ENCODE measurements around the gene GJC1. TPM values are rescaled to one million over a fixed set of nuclear protein-coding genes. Genes with fewer than 3 reads are reported as not detected.

Gene GJC1
- total RNA-seq, 1 donor = not detected

- H3K9me3 ChIP-seq (ENCODE audit: low read depth, low read length) = no peaks in the 10 kb centered on the region
- H3K4me3 ChIP-seq (ENCODE audit: low read length) = no peak overlapping the region
- H3K27me3 ChIP-seq (ENCODE audit: insufficient read depth, low read length) = no peaks in the 10 kb centered on the region
- peaks cover 15% of the 10 kb centered on the region for H3K4me1 ChIP-seq (ENCODE audit: insufficient read depth, low read length)
Measured at GRCh38 chr17:44797802-44798201, 32.3 kb downstream of the GJC1 start.

DNA sequence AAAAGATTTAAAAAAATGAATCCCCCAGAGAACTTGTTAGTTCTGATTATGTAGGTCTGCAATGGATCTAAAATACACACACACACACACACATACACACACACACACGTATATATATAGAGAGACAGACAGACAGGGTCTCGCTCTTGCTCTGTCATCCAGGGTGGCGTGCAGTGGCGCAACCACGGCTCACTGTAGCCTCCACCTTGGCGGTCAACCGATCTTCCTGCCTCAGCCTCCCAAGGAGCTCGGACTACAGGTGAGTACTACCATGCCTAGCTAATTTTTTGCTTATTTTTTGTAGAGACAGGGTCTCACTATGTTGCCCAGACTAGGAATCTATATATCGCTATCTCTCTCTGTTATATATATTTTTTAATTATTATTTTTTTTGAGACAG lies 33.4 kb downstream of the GJC1 start:
- Histone ChIP-seq H3K4me1 (ENCODE audit: insufficient read depth, low read length) (peaks cover 15% of the 10 kb centered on the region), H3K9me3 (ENCODE audit: low read depth, low read length) (no peaks in the 10 kb centered on the region), H3K27me3 (ENCODE audit: insufficient read depth, low read length) (no peaks in the 10 kb centered on the region), H3K4me3 (ENCODE audit: low read length) (no peak overlapping the region)

DNA sequence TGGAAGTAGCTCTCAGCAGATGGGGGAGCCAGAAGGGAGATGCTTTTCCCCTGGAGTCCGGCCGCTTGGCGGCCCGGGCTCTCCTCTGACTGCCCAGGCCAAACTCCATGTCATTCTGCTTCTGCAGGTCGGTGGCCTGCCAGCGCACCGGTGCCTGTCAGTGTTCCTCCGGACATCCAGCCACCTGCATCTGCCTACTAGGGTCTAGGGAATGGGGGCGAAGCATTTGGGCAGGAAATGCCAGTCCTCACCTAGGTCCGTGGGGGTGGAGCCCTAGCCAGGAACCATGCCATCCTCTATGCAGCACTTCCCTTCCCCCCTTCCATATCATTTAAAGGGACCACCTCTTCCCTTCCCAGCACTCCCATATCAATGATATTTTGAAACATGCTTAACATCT lies 34.2 kb downstream of the GJC1 start:
- no peaks in the 10 kb centered on the region for H3K27me3 ChIP-seq (ENCODE audit: insufficient read depth, low read length)
- peaks cover 15% of the 10 kb centered on the region for H3K4me1 ChIP-seq (ENCODE audit: insufficient read depth, low read length)
- no peak overlapping the region for H3K4me3 ChIP-seq (ENCODE audit: low read length)
- H3K9me3 ChIP-seq (ENCODE audit: low read depth, low read length) = no peaks in the 10 kb centered on the region

GRCh38 chr17:44795421-44795820 lies 34.7 kb downstream of the GJC1 start:
- H3K4me1 ChIP-seq (ENCODE audit: insufficient read depth, low read length) = peaks cover 15% of the 10 kb centered on the region
- no peak overlapping the region for H3K4me3 ChIP-seq (ENCODE audit: low read length)
- H3K9me3 ChIP-seq (ENCODE audit: low read depth, low read length) = no peaks in the 10 kb centered on the region
- no peaks in the 10 kb centered on the region for H3K27me3 ChIP-seq (ENCODE audit: insufficient read depth, low read length)

DNA sequence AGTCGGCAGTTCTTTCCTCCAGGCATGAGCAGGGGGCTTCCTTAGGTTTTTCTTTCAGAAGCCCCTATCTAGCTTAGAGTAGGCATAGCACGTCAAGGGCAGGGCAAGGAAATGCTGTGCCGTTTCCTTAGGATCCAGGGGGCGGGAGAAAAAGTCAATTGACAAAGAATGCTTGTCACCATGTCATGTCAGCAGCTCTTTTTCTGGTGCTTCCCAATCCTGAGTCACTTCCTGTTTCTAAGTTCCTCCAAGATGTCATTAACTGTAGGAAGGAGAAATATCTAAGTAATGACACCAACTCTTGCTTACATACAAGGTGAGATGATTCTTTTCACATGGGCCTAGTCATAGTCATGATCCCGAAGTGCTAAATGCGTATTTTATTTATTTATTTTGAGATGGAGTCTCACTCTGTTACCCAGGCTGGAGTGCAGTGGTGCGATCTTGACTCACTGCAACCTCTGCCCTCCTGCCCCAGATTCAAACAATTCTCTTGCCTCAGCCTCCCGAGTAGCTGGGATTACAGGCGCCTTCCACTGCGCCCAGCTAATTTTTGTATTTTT lies 35.2 kb downstream of the GJC1 start:
- no peaks in the 10 kb centered on the region for H3K9me3 ChIP-seq (ENCODE audit: low read depth, low read length)
- no peaks in the 10 kb centered on the region for H3K27me3 ChIP-seq (ENCODE audit: insufficient read depth, low read length)
- no peak overlapping the region for H3K4me3 ChIP-seq (ENCODE audit: low read length)
- H3K4me1 ChIP-seq (ENCODE audit: insufficient read depth, low read length) = peaks cover 15% of the 10 kb centered on the region

GRCh38 chr17:44793885-44794842 lies 35.9 kb downstream of the GJC1 start:
- Histone ChIP-seq H3K9me3 (ENCODE audit: low read depth, low read length) (no peaks in the 10 kb centered on the region), H3K4me1 (ENCODE audit: insufficient read depth, low read length) (peaks cover 15% of the 10 kb centered on the region), H3K4me3 (ENCODE audit: low read length) (no peak overlapping the region), H3K27me3 (ENCODE audit: insufficient read depth, low read length) (no peaks in the 10 kb centered on the region)

- Histone ChIP-seq H3K4me1 (ENCODE audit: insufficient read depth, low read length) (peaks cover 15% of the 10 kb centered on the region), H3K4me3 (ENCODE audit: low read length) (no peak overlapping the region), H3K9me3 (ENCODE audit: low read depth, low read length) (no peaks in the 10 kb centered on the region), H3K27me3 (ENCODE audit: insufficient read depth, low read length) (no peaks in the 10 kb centered on the region)
Measured at GRCh38 chr17:44792276-44792675, 37.8 kb downstream of the GJC1 start.

DNA sequence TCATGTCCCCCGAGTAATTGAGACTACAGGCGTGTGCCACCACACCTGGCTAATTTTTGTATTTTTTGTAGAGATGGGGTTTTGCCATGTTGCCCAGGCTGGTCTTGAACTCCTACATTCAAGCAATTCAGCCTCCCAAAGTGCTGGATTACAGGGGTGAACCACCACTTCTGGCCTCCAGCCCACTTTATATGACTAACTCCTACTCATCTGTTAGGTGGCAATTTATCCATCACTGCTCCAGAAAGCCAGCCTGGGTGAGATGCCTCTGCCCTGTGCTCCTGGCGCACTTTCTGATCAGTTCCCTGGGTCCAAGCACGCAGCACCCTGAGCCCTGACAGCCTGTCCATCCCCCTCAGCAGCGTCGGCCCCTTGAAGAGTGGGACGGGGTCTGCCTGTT lies 41.9 kb downstream of the GJC1 start:
- no peak overlapping the region for H3K4me3 ChIP-seq (ENCODE audit: low read length)
- no peaks in the 10 kb centered on the region for H3K9me3 ChIP-seq (ENCODE audit: low read depth, low read length)
- H3K27me3 ChIP-seq (ENCODE audit: insufficient read depth, low read length) = no peaks in the 10 kb centered on the region
- H3K4me1 ChIP-seq (ENCODE audit: insufficient read depth, low read length) = no peaks in the 10 kb centered on the region

DNA sequence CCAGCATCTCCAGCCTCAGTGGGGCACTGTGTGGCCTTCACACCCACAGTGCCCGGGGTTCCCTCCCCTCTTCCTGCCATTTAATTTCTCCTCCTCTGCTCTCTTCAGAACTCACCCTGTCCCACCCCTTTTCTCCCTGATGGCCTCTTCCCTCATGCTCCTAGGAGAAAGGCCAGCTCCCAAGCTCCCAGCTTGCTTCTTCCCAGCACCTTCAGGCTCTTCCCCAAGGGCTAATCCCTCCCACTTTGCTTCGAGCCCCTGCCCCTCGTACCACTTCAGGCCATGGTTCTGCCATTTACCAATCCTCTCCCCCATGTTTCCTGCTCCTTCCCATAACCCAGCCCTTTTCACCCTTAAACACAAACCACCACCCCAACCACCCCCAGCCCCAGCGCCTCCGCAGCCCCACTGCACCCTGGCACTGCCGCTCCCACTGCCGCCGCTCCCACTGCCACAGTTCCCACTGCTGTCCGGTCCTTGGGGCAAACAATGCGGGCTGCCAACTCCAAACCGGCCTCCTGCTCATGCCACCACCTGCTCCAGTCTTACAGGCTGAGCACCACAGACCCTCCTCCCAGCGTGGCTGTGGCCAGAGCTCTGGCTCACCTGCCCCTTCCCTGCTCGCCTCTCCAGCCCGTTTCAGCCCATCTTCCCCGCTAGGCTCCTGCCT lies 42.7 kb downstream of the GJC1 start:
- H3K4me1 ChIP-seq (ENCODE audit: insufficient read depth, low read length) = no peaks in the 10 kb centered on the region
- H3K4me3 ChIP-seq (ENCODE audit: low read length) = no peak overlapping the region
- no peaks in the 10 kb centered on the region for H3K9me3 ChIP-seq (ENCODE audit: low read depth, low read length)
- no peaks in the 10 kb centered on the region for H3K27me3 ChIP-seq (ENCODE audit: insufficient read depth, low read length)

DNA sequence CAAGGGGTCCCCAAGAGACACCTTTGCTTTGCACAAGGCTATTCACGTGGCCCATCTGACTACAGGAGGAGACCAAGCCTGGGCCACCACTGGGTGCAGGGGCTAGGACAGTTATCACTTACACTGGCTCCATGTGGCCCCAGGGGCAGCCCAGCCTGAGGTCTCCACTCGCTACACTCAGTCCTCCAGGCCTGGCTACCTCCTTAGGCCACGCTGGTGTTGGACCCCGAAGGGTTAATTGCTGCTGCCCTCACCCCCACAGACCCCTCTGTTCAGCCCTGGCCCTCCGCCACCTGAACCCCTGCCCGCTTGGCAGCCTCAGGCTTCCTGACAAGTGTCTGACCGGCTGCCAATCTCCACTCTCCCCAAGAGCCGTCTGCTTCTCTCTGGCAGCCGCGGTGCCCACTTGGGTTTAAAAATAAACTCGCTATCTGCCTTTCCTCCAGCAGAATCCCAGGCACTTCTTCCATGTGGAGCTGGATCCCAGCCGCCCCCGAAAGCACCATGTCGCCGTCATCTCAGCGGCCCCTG lies 43.5 kb downstream of the GJC1 start:
- Histone ChIP-seq H3K4me1 (ENCODE audit: insufficient read depth, low read length) (no peaks in the 10 kb centered on the region), H3K4me3 (ENCODE audit: low read length) (no peak overlapping the region), H3K9me3 (ENCODE audit: low read depth, low read length) (no peaks in the 10 kb centered on the region), H3K27me3 (ENCODE audit: insufficient read depth, low read length) (no peaks in the 10 kb centered on the region)

GRCh38 chr17:44785921-44786320 lies 44.2 kb downstream of the GJC1 start:
- Histone ChIP-seq H3K9me3 (ENCODE audit: low read depth, low read length) (no peaks in the 10 kb centered on the region), H3K27me3 (ENCODE audit: insufficient read depth, low read length) (no peaks in the 10 kb centered on the region), H3K4me1 (ENCODE audit: insufficient read depth, low read length) (no peaks in the 10 kb centered on the region), H3K4me3 (ENCODE audit: low read length) (no peak overlapping the region)

DNA sequence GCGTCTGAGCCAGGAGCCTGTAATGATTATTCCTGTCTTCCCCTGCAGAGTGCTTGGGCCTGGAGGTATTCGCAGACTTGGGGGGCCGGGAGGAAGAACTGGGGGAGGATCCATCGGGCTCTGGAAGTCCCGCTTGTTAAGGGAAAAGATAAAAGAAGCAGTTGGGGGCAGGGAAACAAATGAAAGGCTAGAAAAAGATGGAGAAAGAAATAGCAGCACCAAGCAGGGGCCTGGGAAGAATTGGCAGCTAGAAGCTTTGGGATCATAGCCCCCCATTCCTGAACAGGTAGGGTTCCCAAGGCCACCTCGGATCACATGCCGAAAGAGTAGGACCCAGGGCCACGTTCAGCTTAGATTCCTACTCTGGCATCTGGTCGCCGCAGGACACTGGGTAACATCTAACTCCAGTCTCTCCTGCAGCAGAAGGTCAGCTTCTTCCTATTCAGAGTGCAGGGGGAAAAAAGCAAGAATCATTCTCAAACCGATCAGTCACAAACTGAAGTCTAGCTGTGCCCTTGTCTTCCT lies 47.7 kb downstream of the GJC1 start:
- H3K4me3 ChIP-seq (ENCODE audit: low read length) = no peak overlapping the region
- H3K9me3 ChIP-seq (ENCODE audit: low read depth, low read length) = no peaks in the 10 kb centered on the region
- H3K4me1 ChIP-seq (ENCODE audit: insufficient read depth, low read length) = peaks cover 11% of the 10 kb centered on the region
- H3K27me3 ChIP-seq (ENCODE audit: insufficient read depth, low read length) = no peaks in the 10 kb centered on the region

- peaks cover 11% of the 10 kb centered on the region for H3K4me1 ChIP-seq (ENCODE audit: insufficient read depth, low read length)
- no peaks in the 10 kb centered on the region for H3K9me3 ChIP-seq (ENCODE audit: low read depth, low read length)
- H3K27me3 ChIP-seq (ENCODE audit: insufficient read depth, low read length) = no peaks in the 10 kb centered on the region
- H3K4me3 ChIP-seq (ENCODE audit: low read length) = no peak overlapping the region
Measured at GRCh38 chr17:44781551-44782325, 48.3 kb downstream of the GJC1 start.

DNA sequence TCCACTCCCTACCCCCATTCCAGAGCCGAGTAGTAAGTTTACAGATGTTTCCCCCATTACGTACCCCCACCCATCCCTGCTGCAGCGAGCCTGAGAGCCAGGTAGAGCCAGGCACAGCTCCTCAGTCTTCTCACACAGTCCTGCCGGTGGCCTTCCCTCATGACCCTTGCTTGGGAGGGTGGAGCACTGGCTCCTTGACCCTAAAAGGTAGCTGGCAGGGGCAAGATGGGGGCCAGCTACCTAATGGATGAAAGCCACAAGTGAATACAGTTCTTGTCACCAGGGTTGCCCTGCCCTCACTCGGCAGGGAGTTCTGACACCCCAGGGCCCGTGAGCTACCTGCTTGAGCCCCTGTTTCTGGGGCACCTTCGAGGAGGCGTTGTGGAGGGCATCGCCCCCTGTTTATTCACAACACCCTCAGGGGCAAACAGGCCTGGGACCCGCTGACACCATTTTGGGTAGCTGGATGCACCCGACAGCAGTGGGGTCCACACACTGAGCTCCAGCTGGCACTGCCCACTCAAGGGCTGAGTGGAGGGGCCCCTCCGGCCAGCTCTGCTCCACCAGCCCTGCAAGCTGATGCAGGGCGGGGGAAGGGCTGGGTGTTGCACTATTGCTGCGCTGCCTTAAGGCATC lies 49.1 kb downstream of the GJC1 start:
- H3K9me3 ChIP-seq (ENCODE audit: low read depth, low read length) = no peaks in the 10 kb centered on the region
- no peak overlapping the region for H3K4me3 ChIP-seq (ENCODE audit: low read length)
- peaks cover 15% of the 10 kb centered on the region for H3K4me1 ChIP-seq (ENCODE audit: insufficient read depth, low read length)
- no peaks in the 10 kb centered on the region for H3K27me3 ChIP-seq (ENCODE audit: insufficient read depth, low read length)
